ENCODE results near the gene ULK3.

ULK3 gene

GRCh38 chr15:74839526-74840395, 3.2 kb downstream of the ULK3 start:
- DNase-seq = no peak

DNA sequence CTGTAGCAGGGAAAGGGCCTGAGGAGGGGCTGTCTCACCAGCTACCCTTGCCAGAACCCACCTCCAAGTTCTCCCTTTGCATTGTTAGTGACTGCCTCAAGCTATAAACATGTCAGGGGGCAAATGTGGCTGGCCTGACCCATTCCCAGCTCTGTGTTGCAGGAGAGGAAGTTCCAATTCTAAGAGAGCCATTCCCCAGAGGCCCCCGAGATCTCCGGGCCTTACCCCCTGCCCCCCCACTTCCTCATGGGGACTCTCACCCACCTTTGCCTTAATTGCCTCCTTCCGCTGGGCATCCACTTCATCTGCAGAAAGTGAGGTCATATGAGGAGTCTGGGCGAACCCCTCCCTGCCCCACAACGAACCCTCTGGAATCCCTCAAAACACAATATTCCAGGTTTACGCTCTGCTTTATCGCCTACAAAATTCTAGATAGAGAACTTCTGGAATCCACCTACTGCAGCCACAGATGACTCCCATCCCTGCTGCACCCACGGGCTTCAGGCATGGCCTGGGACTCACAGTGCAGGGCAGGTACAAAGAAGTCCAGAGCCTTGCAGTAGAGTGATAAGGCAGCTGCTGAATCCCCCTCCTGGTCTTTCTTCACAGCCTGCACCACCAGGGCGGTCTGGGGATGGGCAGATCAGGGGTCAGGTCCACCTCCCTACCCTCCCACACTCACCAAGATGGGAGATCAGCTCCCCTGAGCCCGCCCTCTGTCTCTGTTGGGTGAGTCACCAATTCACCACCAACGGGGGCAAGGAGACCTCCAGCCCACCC, 4.0 kb downstream of the ULK3 start:
- DNase-seq = no peak

GRCh38 chr15:74838137-74838516, 4.8 kb downstream of the ULK3 start:
- no peak for DNase-seq

- DNase-seq = no peak
These were observed 5.3 kb downstream of the ULK3 start for GRCh38 chr15:74837482-74838136.

DNA sequence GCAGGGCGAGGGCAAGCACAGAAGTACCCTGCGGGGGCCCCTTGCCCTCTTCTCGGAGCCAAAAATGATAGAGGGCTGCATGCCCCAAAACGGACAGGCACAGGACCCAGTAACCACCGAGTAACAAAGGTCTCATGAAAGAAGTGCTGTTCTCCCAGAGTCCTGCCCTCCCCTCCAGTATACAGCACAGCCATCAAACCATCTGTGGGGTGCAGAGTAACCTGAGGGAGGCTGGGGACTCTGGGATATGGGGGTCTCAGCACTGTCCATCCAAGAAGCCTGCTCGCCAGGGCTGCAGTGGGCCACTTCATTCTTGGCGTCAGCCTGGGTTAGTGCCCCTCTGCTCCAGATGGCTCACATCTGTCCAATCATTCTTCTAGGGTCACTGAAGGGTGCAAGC, 6.1 kb downstream of the ULK3 start:
- DNase-seq = no peak

DNA sequence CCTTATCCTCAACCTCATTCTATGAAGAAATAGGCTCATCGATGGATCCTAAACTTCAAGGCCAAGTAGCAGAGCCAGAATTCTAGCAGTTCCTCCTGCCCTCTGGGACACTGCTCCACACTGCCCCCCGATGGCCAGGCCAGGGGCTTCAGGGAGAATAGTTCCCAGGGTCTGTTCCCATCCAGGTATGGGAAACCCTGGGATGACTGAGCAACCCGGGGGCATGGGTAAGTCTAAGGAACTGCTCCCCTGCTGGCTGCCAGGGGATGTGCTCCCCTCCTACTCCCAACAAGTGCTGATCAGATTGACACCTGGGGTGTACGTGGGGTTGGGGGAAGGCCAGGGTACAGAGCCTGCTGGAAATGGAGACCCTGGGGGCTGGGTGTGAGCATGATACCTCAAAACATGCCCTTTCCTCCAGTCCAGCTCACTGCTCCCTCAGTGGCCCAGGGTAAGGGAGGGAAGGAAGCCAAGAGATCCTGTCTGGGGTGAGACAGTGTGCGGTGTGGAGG, 7.6 kb downstream of the ULK3 start:
- no peak for DNase-seq

DNA sequence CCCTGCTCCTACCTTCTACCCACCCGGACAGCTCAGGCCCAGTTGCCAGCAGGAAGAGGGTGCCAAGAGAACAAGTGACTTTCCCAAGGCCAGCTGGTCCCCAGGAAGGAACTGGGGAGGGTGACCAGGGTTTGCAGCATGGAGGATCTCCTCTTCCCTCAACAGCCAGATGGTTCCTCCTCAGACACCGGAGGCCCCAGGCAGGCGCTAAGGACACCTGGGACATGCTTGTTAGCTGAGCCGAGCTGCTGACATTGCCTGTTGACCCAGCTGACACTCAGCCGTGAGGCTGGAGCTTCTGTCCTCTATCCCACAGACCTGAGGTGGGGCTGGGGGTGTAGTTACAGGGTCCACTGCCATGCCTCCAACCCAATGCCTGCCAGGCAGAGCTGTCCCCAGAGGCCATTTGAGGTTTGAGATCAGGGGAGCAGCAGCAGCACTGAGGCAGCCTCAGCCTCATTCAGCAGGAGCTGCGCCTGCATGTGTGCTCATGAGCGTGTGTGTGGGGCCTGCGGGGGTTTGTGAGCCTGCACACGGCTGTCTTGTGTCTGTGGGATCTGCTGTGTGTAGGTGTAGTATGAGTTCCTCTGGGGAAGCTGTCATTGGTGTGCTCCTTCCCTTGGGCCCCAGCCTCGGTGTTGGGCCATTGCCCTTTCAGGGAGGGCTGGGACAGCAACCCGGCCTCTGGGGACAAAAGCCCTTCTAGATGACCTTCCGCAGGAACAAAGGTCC, 9.4 kb downstream of the ULK3 start:
- DNase-seq = no peak

DNA sequence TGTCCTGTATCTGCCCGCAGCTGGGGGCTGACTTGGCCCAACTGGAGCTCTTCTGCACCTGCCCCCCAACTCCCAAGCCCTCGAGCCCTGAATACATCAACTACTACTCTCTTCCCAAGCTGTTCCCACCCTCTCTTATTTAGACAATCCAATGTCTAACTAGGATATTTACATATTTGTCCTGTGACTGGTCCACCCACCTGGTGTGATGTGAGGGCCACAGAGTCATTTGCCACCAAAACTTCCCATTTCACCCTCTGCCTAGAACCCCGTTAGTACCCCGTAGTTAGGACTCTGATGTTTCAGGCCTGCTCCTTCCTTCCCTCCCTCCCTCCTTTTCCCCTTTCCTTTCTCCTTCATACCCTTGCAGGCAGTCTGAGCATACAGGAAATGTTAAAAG, 10.1 kb downstream of the ULK3 start:
- DNase-seq = no peak

DNA sequence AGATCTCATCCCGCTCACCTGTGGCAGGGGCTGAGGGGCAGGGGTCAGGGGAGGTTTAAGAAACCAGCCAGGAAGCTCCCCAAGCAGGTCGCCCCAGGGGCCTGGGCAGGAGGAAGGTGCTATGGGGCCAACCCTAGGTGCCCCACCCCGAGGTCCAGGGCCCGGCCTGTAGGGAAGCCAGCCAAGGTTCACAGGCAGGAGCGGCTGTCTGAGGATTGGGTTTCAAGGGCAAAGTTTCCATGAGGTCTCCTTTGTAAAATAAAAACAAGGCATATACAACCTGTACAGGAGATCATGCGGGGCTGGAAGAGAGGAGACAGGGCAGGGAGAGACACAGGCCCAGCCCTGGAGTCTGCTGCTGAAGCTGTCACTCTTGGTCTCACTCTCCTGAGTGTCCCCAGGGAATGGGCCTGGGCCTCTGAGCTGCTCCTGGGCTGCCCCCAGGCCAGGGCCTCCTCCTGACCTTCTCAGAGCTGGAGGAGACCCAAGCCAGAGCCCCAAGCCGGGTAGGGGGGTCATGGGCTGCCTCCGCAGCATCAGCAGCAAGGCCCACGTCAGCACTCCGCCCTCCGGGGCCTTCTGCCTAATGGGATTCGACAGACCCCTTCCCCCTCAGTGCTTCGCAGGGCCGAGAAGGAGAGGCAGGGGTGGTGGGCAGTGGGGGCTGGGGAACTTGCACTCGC, 11.0 kb downstream of the ULK3 start:
- no peak for DNase-seq

DNA sequence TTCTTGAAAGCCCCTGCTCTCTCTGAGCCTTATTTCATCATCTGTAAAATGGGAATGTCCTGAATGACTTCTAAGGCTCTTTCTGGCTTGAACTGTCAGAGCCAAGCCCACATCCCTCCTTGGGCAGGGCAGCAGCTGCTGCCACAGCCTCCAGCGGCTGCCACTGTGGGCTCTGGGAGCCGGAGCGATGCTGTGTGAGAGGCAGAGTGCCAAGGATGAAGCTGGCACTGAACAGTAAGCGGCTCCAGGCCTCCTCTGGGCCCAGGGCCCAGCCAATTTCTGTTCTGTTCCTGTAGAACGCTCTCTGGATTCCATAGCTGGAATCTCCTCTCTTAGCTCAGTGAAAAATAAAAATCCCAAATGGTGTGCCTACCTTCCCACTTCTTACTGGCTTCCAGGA, 12.1 kb downstream of the ULK3 start:
- DNase-seq = no peak

DNA sequence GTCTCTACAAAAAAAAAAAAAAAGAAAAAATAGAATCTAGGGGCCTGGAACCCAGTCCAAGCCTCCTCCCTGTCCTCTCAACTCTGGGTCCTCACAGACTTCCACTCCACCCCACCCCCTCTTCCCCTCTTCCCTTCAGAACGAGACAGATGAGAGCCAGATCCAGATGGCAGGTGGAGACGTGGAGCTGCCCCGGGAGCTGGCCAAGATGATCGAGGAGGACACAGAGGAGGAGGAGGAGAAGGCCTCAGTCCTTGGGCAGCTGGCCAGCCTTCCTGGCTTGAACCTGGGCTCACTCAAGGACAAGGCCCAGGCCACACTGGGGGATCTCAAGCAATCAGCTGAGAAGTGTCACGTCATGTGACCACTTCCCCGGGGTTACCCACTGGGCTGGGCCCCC, 13.0 kb downstream of the ULK3 start:
- no peak for DNase-seq

GRCh38 chr15:74829486-74829885, 13.5 kb downstream of the ULK3 start:
- DNase-seq = no peak

DNA sequence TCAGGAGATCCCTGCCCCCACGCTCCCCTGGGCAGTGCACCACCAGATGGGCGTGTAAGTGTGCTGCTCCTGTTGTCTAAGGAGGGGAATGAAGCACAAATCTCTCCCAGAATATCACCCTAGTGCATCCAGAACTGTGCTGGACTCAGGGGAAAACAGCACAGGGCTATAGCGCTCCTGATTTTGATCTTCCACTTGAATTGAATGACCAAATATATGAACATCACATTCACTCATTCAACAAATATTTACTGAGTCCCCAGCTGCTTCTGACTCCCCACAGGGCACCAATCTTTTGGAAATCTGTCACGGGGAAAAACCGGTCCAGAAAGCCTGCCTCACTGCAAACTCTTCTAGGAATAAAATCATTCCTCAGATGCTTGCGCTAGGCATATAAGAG, 14.1 kb downstream of the ULK3 start:
- DNase-seq = no peak

GRCh38 chr15:74827614-74828013, 15.3 kb downstream of the ULK3 start:
- DNase-seq = no peak

DNA sequence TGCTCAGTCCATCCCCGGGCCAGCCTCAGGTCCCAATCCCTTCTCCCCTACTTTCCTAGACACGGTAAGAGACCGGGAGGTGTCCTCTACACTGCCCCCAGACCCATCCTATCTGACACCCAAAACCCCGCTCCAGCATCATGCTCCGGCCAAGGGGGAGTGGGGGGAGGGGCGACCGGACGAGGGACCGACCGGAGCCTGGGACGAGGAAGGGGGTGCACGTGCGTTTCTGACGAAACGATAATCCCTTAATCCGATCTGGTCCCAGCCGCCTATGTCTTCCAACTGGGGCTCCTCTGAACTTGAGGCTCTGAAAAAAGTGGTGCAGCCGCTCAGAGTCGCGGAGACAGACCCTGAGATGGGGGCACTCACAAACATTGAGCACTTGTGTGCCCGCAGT, 16.0 kb downstream of the ULK3 start:
- no peak for DNase-seq

DNA sequence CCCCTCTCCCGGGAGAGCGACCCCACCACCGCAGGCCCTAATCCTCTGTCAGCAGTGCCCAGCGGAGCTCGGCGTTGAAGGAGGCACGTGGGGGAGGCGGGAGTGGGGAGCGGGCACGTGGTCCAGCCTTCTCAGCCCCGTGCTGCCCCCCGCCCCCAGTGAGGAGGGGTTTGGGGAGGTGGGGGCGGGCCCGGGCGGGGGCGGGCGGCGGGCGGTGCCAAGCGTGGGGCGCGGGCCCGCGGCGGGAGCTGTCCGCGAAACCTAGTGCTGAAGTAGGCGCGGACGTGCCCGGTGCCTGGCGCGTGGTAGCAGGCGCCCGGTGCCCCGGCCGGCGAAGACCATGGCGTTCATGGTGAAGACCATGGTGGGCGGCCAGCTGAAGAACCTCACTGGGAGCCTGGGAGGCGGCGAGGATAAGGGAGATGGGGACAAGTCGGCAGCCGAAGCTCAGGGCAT, 16.6 kb downstream of the ULK3 start, which contains the start of gene CPLX3:
CPLX3 (plus strand) TSS at position 264 of the 456 bp plus-strand sequence; CDS start at position 341, 77 bp downstream.
- DNase-seq = no peak

GRCh38 chr15:74825866-74826265, 17.1 kb downstream of the ULK3 start:
- DNase-seq = no peak

DNA sequence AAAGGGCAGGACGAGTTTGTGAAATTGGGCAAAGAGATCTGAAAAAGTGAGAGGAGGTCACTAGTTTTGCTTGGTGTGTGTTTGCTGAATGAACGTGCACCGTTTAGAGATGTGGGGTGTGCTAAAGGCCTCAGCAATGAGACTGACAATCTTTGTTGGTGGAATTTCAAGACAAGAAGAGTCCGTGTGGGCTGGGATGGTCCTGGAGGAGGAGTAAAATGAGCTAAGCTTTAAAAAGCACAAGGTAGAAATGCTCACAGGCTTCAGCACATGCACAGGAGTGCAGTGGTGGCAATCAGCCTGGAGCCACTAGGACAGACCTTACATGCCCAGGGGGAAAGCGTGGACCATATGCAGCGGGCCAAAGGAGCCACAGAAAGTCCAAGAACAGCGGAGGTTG, 18.0 kb downstream of the ULK3 start:
- no peak for DNase-seq

GRCh38 chr15:74823324-74823723, 19.6 kb downstream of the ULK3 start:
- DNase-seq = no peak

DNA sequence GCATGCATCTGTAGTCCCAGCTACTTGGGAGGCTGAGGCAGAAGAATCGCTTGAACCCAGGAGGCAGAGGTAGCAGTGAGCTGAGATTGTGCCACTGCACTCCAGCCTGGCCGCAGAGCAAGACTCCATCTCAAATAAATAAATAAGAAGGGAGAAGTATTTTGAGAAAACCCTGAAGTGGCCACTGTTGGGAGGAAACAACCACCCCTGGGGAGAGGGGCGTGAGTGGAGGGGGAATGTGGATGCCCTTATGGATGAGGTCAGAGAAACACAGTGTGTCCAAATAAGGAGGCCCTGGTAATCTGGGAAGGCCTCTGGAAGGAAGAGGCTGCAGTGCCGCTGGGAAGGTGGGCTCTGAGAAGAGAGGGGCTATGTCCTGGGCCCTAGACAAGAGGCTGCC, 20.7 kb downstream of the ULK3 start:
- no peak for DNase-seq

DNA sequence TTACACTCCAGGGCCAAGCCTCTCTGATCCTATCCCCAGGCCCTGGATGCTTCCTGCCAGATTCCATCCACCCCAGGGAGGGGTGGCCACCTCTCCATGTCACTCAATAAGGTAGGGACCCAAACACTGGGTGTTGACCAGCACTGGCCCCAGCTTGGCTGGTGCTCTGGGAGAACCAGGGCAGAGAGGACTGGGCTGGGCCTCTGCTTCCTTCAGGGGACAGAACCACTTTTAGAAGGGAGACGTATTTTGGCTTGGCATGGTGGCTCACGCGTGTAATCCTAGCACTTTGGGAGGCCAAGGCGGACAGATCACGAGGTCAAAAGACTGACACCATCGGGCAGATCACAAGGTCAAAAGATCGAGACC, 21.2 kb downstream of the ULK3 start:
- no peak for DNase-seq

All from NCI-H2081 treated with DMSO at 0.1 percent for 48 hours (cell line).